Hepatocyte (in vitro differentiated cells): ENCODE results near the gene SH3RF3. TPM values are rescaled to one million over a fixed set of nuclear protein-coding genes. Genes with fewer than 3 reads are reported as not detected.

Experiments
- DNase-seq: peaks from one replicate; pipeline ENCODE4 v3.0.0-alpha.2; 2016; ENCODE audit warnings: low spot score
- H2AFZ ChIP-seq: fragments of 200-600 bp; sonication (generic); 2 replicates; pipeline ENCODE4 v1.6.0; 2016; ENCODE audit warnings: antibody characterized with exemption, mild to moderate bottlenecking
- H3K27ac ChIP-seq: fragments of 200-600 bp; sonication (generic); 2 replicates; pipeline ENCODE4 v1.5.1; 2016; ENCODE audit warnings: mild to moderate bottlenecking
- H3K27me3 ChIP-seq: fragments of 200-600 bp; sonication (generic); 2 replicates; pipeline ENCODE4 v1.6.1; 2016
- H3K36me3 ChIP-seq: fragments of 200-600 bp; sonication (generic); replicated peaks from 2 replicates; pipeline ENCODE4 v1.5.1; 2016; ENCODE audit warnings: low read depth; ENCODE audit not compliant: insufficient read depth
- H3K4me1 ChIP-seq: fragments of 200-600 bp; sonication (generic); 2 replicates; pipeline ENCODE4 v1.5.1; 2016; ENCODE audit warnings: mild to moderate bottlenecking, moderate library complexity; ENCODE audit not compliant: insufficient read depth
- H3K4me2 ChIP-seq: fragments of 200-600 bp; sonication (generic); 2 replicates; pipeline ENCODE4 v1.6.0; 2016
- H3K4me3 ChIP-seq: fragments of 200-600 bp; sonication (generic); 2 replicates; pipeline ENCODE4 v1.5.1; 2016; ENCODE audit warnings: mild to moderate bottlenecking
- H3K79me2 ChIP-seq: fragments of 200-600 bp; sonication (generic); 2 replicates; pipeline ENCODE4 v1.6.0; 2017; ENCODE audit warnings: mild to moderate bottlenecking
- H3K9me2 ChIP-seq: fragments of 200-600 bp; sonication (generic); replicated peaks from 2 replicates; pipeline ENCODE4 v1.6.0; 2017; ENCODE audit warnings: mild to moderate bottlenecking; ENCODE audit not compliant: insufficient read depth
- H3K9me3 ChIP-seq: fragments of 200-600 bp; sonication (generic); 2 replicates; pipeline ENCODE4 v1.5.1; 2016; ENCODE audit warnings: low read depth, mild to moderate bottlenecking
- H4K20me1 ChIP-seq: fragments of 200-600 bp; sonication (generic); 2 replicates; pipeline ENCODE4 v1.6.0; 2016; ENCODE audit warnings: mild to moderate bottlenecking; ENCODE audit not compliant: insufficient read depth, poor library complexity, severe bottlenecking
- CTCF ChIP-seq: fragments of 200-600 bp; sonication (generic); IDR thresholded peaks from 2 replicates; pipeline ENCODE4 v1.5.1; 2016; ENCODE audit warnings: antibody characterized with exemption, mild to moderate bottlenecking; ENCODE audit not compliant: poor library complexity
- EZH2 ChIP-seq: fragments of 200-600 bp; sonication (generic); IDR thresholded peaks from 2 replicates; pipeline ENCODE4 v1.6.1; 2016; ENCODE audit warnings: antibody characterized with exemption, mild to moderate bottlenecking, borderline replicate concordance
- EZH2phosphoT487 ChIP-seq: fragments of 200-600 bp; sonication (generic); IDR thresholded peaks from one replicate; pipeline ENCODE4 v1.6.1; 2018; ENCODE audit warnings: antibody characterized with exemption, mild to moderate bottlenecking, low read depth, moderate library complexity; ENCODE audit not compliant: unreplicated experiment, severe bottlenecking
- WGBS: methylation state at CpG from one replicate; pipeline ENCODE4 v1.1.6; 2016; ENCODE audit warnings: low lambda C conversion rate; ENCODE audit errors: missing lambda C conversion rate; 5-methylcytosine and 5-hydroxymethylcytosine counted together
- polyA plus RNA-seq: library from polyadenylated mRNA; unstranded; fragments of >200 nt; fragmentation: Nextera tagmentation; extraction: Ambion mirVana; gene quantifications from 2 replicates; pipeline ENCODE4 v1.2.1, GENCODE V29; 2016
- total RNA-seq: library from RNA; depleted of rRNA; stranded (reverse); fragments of >200 nt; gene quantifications from 2 replicates; pipeline ENCODE4 v1.2.3, GENCODE V29; 2014

Gene SH3RF3
- total and polyA plus RNA-seq, 2 experiments from 2014 or later: 1.9 to 2.1 TPM

GRCh38 chr2:109417701-109418335, 288.8 kb downstream of the SH3RF3 start:
- WGBS: 83% methylated on average over 10 of the region's 10 CpGs
- H3K27me3 ChIP-seq: no peaks in the 10 kb centered on the region

GRCh38 chr2:109418716-109419115, 289.7 kb downstream of the SH3RF3 start:
- TF ChIP-seq EZH2phosphoT487 (no peak), CTCF (no peak), EZH2 (no peak)
- Histone ChIP-seq H3K9me2 (no peaks in the 10 kb centered on the region), H3K4me2 (no peak overlapping the region), H3K4me1 (no peaks in the 10 kb centered on the region), H4K20me1 (no peaks in the 10 kb centered on the region), H3K27ac (no peak overlapping the region), H2AFZ (no peak overlapping the region), H3K4me3 (no peak overlapping the region), H3K9me3 (no peaks in the 10 kb centered on the region), H3K36me3 (no peaks in the 10 kb centered on the region), H3K27me3 (no peaks in the 10 kb centered on the region), H3K79me2 (no peaks in the 10 kb centered on the region)
- WGBS: 91% methylated on average over 7 of the region's 7 CpGs
- DNase-seq: no peak

More at GRCh38 chr2:109417701-109418335, 288.8 kb downstream of the SH3RF3 start:
- Histone ChIP-seq H3K36me3 (no peaks in the 10 kb centered on the region), H3K27ac (no peak overlapping the region), H3K9me2 (no peaks in the 10 kb centered on the region), H4K20me1 (no peaks in the 10 kb centered on the region), H3K4me2 (no peak overlapping the region), H3K9me3 (no peaks in the 10 kb centered on the region), H2AFZ (no peak overlapping the region), H3K4me3 (no peak overlapping the region), H3K79me2 (no peaks in the 10 kb centered on the region), H3K4me1 (no peaks in the 10 kb centered on the region)
- DNase-seq: no peak
- no peak for TF ChIP-seq CTCF
- TF ChIP-seq EZH2phosphoT487: no peak

DNA sequence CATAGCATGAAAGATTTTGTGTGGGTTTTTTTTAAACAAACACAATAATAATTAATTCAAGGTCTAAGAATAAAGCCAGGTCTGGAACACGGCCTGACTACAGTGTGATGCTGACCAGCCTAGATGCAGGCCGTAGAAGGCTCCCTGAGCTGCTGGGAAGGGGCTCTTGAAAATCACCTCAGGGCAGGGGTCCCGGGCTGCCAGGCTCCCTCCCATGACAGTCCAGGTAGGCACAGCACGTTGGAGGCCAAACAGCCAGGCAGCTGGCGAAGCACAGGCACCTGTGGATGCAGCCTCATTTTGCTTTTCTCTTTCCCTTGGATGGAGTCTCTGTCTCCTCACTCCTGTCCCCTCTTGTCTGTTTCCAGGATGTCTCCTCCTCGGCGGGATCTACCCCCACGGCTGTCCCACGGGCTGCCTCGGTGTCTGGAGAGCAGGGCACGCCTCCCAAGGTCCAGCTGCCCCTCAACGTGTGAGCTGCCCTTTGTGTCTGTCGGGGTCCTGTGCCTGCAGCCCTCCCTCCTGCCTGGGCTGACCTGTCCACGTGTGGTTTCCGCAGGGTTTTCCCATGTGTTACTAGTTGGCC, 290.3 kb downstream of the SH3RF3 start:
- no peak overlapping the region for H3K4me2 ChIP-seq
- TF ChIP-seq EZH2: no peak
- no peak for TF ChIP-seq CTCF
- TF ChIP-seq EZH2phosphoT487: no peak

More for the DNA sequence above, 290.3 kb downstream of the SH3RF3 start:
- Histone ChIP-seq H4K20me1 (no peaks in the 10 kb centered on the region), H3K27ac (no peak overlapping the region), H3K9me3 (no peaks in the 10 kb centered on the region), H3K27me3 (no peaks in the 10 kb centered on the region), H2AFZ (no peak overlapping the region), H3K79me2 (no peaks in the 10 kb centered on the region), H3K36me3 (no peaks in the 10 kb centered on the region), H3K4me3 (no peak overlapping the region), H3K4me1 (no peaks in the 10 kb centered on the region), H3K9me2 (no peaks in the 10 kb centered on the region)
- 89% methylated on average over 15 of the region's 15 CpGs for WGBS
- no peak for DNase-seq
